Measurements from ENCODE around the gene COBL. TPM values are rescaled to one million over a fixed set of nuclear protein-coding genes. Genes with fewer than 3 reads are reported as not detected.

Gene COBL
- total RNA-seq, 1 experiment from 2014 or later: 63.6 TPM

- Mint-ChIP-seq H3K4me1 (ENCODE audit: low read depth, unreplicated experiment) (no peaks in the 10 kb centered on the region), H3K9me3 (ENCODE audit: unreplicated experiment) (no peaks in the 10 kb centered on the region), H3K36me3 (ENCODE audit: insufficient read depth, unreplicated experiment) (peaks cover 40% of the 10 kb centered on the region), H3K27ac (ENCODE audit: unreplicated experiment) (no peak overlapping the region), H3K27me3 (ENCODE audit: insufficient read depth, unreplicated experiment) (no peaks in the 10 kb centered on the region), H3K4me3 (ENCODE audit: unreplicated experiment) (no peak overlapping the region)
- DNase-seq: peak in 1 of 2 experiments; percentile 38
- POLR2A ChIA-PET: interaction anchor here (0.6 kb wide), 1 partner anchor 393 kb away, joined by 3 read pairs; no protein-coding TSS in a partner anchor
- intact Hi-C loops (cut with micrococcal nuclease; ENCODE audit: unreplicated experiment): no loop called here
- TF ChIP-seq CTCF (IDR thresholded peaks at IDR 0.05; ENCODE audit: insufficient read depth in 1 of 2, low read depth in 1 of 2, low read length in 1 of 2, severe bottlenecking in 1 of 2, unreplicated experiment in 1 of 2): peak; percentile 37 to 44
- CTCF ChIA-PET: interaction anchor here (0.7 to 2.8 kb wide), 10 partner anchors 19 to 725 kb away, joined by 3 to 11 read pairs (median 4); no protein-coding TSS in a partner anchor
- Histone ChIP-seq H3K36me3 (ENCODE audit: control insufficient read depth, insufficient read depth, low read length) (no peaks in the 10 kb centered on the region; the same call in 1 of the 2 replicates), H3K4me3 (ENCODE audit: low read depth, low read length) (no peak overlapping the region), H3K9me3 (no peaks in the 10 kb centered on the region; the same call in 1 of the 2 replicates), H3K4me1 (no peaks in the 10 kb centered on the region), H3K27me3 (replicated peaks; ENCODE audit: control insufficient read depth, insufficient read depth, low read length) (no peaks in the 10 kb centered on the region)
- BruUV-seq (replicated peaks): no TSS peak
Observed at GRCh38 chr7:51141451-51142003, 175.1 kb downstream of the COBL start.

GRCh38 chr7:51140199-51141164 is 176.1 kb downstream of the COBL start:
- Histone ChIP-seq H3K4me3 (ENCODE audit: low read depth, low read length) (no peak overlapping the region), H3K9me3 (no peaks in the 10 kb centered on the region), H3K4me1 (no peaks in the 10 kb centered on the region), H3K36me3 (ENCODE audit: control insufficient read depth, insufficient read depth, low read length) (peaks cover 3% of the 10 kb centered on the region), H3K27me3 (replicated peaks; ENCODE audit: control insufficient read depth, insufficient read depth, low read length) (no peaks in the 10 kb centered on the region)
- H3K4me3 Mint-ChIP-seq (ENCODE audit: unreplicated experiment): no peak overlapping the region
- no peak overlapping the region for H3K27ac Mint-ChIP-seq (ENCODE audit: unreplicated experiment)
- H3K4me1 Mint-ChIP-seq (ENCODE audit: low read depth, unreplicated experiment): no peaks in the 10 kb centered on the region
- no peaks in the 10 kb centered on the region for H3K27me3 Mint-ChIP-seq (ENCODE audit: insufficient read depth, unreplicated experiment)
- H3K36me3 Mint-ChIP-seq (ENCODE audit: insufficient read depth, unreplicated experiment): peaks cover 41% of the 10 kb centered on the region
- intact Hi-C loops (cut with micrococcal nuclease; ENCODE audit: unreplicated experiment): no loop called here
- TF ChIP-seq CTCF (IDR thresholded peaks at IDR 0.05; ENCODE audit: insufficient read depth in 1 of 2, low read depth in 1 of 2, low read length in 1 of 2, severe bottlenecking in 1 of 2, unreplicated experiment in 1 of 2): no peak
- CTCF ChIA-PET: interaction anchor here (0.7 to 2.8 kb wide), 9 partner anchors 20 to 724 kb away, joined by 3 to 11 read pairs (median 5); no protein-coding TSS in a partner anchor
- POLR2A ChIA-PET: no interaction called here
- H3K9me3 Mint-ChIP-seq (ENCODE audit: unreplicated experiment): no peaks in the 10 kb centered on the region
- DNase-seq: no peak
- BruUV-seq (replicated peaks): no TSS peak

- no peak for DNase-seq
- no peak overlapping the region for H3K27ac Mint-ChIP-seq (ENCODE audit: unreplicated experiment)
Observed at GRCh38 chr7:51139796-51140195, 176.8 kb downstream of the COBL start.

More at GRCh38 chr7:51139796-51140195, 176.8 kb downstream of the COBL start:
- H3K36me3 ChIP-seq (ENCODE audit: control insufficient read depth, insufficient read depth, low read length): peaks cover 6% of the 10 kb centered on the region
- Mint-ChIP-seq H3K27me3 (ENCODE audit: insufficient read depth, unreplicated experiment) (no peaks in the 10 kb centered on the region), H3K9me3 (ENCODE audit: unreplicated experiment) (no peaks in the 10 kb centered on the region), H3K4me1 (ENCODE audit: low read depth, unreplicated experiment) (no peaks in the 10 kb centered on the region), H3K36me3 (ENCODE audit: insufficient read depth, unreplicated experiment) (peaks cover 43% of the 10 kb centered on the region), H3K4me3 (ENCODE audit: unreplicated experiment) (no peak overlapping the region)
- POLR2A ChIA-PET: no interaction called here
- BruUV-seq (replicated peaks): no TSS peak
- CTCF ChIA-PET: interaction anchor here (2.8 kb wide), 1 partner anchor 23 kb away, joined by 11 read pairs; no protein-coding TSS in a partner anchor
- H3K9me3 ChIP-seq: no peaks in the 10 kb centered on the region
- H3K4me1 ChIP-seq: no peaks in the 10 kb centered on the region
- intact Hi-C loops (cut with micrococcal nuclease; ENCODE audit: unreplicated experiment): no loop called here
- no peaks in the 10 kb centered on the region for H3K27me3 ChIP-seq (replicated peaks; ENCODE audit: control insufficient read depth, insufficient read depth, low read length)
- TF ChIP-seq CTCF (IDR thresholded peaks at IDR 0.05; ENCODE audit: insufficient read depth in 1 of 2, low read depth in 1 of 2, low read length in 1 of 2, severe bottlenecking in 1 of 2, unreplicated experiment in 1 of 2): no peak
- no peak overlapping the region for H3K4me3 ChIP-seq (ENCODE audit: low read depth, low read length)

Measured in Caco-2 (cell line).